H9 (cell line): ENCODE results near the gene ARSI. TPM values are rescaled to one million over a fixed set of nuclear protein-coding genes. Genes with fewer than 3 reads are reported as not detected.

Experiments
- DNase-seq: peaks from one replicate; pipeline ENCODE4 v3.0.0-alpha.2; 2017
- H2AFZ ChIP-seq: one replicate; pipeline ENCODE4 v1.6.1; 2013; ENCODE audit warnings: mild to moderate bottlenecking, low read length, control low read depth, moderate library complexity
- H2AK5ac ChIP-seq: 2 replicates; pipeline ENCODE4 v1.6.1; 2013; ENCODE audit warnings: low read length, control low read depth, mixed read lengths; ENCODE audit not compliant: insufficient read length
- H2BK120ac ChIP-seq: one replicate; pipeline ENCODE4 v1.6.1; 2013; ENCODE audit warnings: low read depth, mild to moderate bottlenecking, low read length, control low read depth, inconsistent platforms; ENCODE audit not compliant: poor library complexity, severe bottlenecking
- H2BK12ac ChIP-seq: 2 replicates; pipeline ENCODE4 v1.6.1; 2013; ENCODE audit warnings: low read length, control low read depth, mixed read lengths, low read depth; ENCODE audit not compliant: insufficient read length
- H2BK15ac ChIP-seq: 2 replicates; pipeline ENCODE4 v1.6.1; 2013; ENCODE audit warnings: low read depth, low read length, control low read depth
- H2BK20ac ChIP-seq: one replicate; pipeline ENCODE4 v1.6.1; 2013; ENCODE audit warnings: low read depth, mild to moderate bottlenecking, low read length, control low read depth, inconsistent platforms; ENCODE audit not compliant: poor library complexity, severe bottlenecking
- H2BK5ac ChIP-seq: 2 replicates; pipeline ENCODE4 v1.6.1; 2013; ENCODE audit warnings: low read length, control low read depth, mixed read lengths; ENCODE audit not compliant: insufficient read length
- H3K14ac ChIP-seq: 2 replicates; pipeline ENCODE4 v1.6.1; 2013; ENCODE audit warnings: low read length, control low read depth; ENCODE audit not compliant: insufficient read depth
- H3K18ac ChIP-seq: 2 replicates; pipeline ENCODE4 v1.6.1; 2013; ENCODE audit warnings: low read depth, mild to moderate bottlenecking, mixed read lengths, low read length, control low read depth; ENCODE audit not compliant: insufficient read length
- H3K23ac ChIP-seq: 2 replicates; pipeline ENCODE4 v1.6.1; 2013; ENCODE audit warnings: low read length, control low read depth, mixed read lengths, low read depth; ENCODE audit not compliant: insufficient read length
- H3K23me2 ChIP-seq: 2 replicates; pipeline ENCODE4 v1.6.1; 2013; ENCODE audit warnings: low read depth, mild to moderate bottlenecking, mixed read lengths, low read length, control low read depth; ENCODE audit not compliant: insufficient read length, poor library complexity, severe bottlenecking
- H3K27ac ChIP-seq: 2 replicates; pipeline ENCODE4 v1.5.1; 2013; ENCODE audit warnings: low read length, control low read depth, mixed read lengths, low read depth; ENCODE audit not compliant: insufficient read length
- H3K27me3 ChIP-seq: 2 replicates; pipeline ENCODE4 v1.6.1; 2013; ENCODE audit warnings: low read length, control low read depth, inconsistent platforms; ENCODE audit not compliant: insufficient read depth
- H3K4ac ChIP-seq: 2 replicates; pipeline ENCODE4 v1.6.1; 2013; ENCODE audit warnings: low read depth, mild to moderate bottlenecking, control low read depth, inconsistent platforms, low read length, moderate library complexity
- H3K4me1 ChIP-seq: 2 replicates; pipeline ENCODE4 v1.6.1; 2013; ENCODE audit warnings: low read length, control low read depth, inconsistent platforms; ENCODE audit not compliant: insufficient read depth
- H3K4me2 ChIP-seq: 2 replicates; pipeline ENCODE4 v1.6.1; 2013; ENCODE audit warnings: low read length, control low read depth, mixed read lengths; ENCODE audit not compliant: insufficient read length, insufficient read depth
- H3K56ac ChIP-seq: 2 replicates; pipeline ENCODE4 v1.6.1; 2013; ENCODE audit warnings: low read depth, mild to moderate bottlenecking, mixed read lengths, low read length, control low read depth; ENCODE audit not compliant: insufficient read length
- H3K79me1 ChIP-seq: 2 replicates; pipeline ENCODE4 v1.6.1; 2013; ENCODE audit warnings: low read depth, mild to moderate bottlenecking, moderate library complexity, low read length, control low read depth, inconsistent platforms; ENCODE audit not compliant: insufficient read depth, poor library complexity, severe bottlenecking
- H3K79me2 ChIP-seq: 2 replicates; pipeline ENCODE4 v1.6.1; 2013; ENCODE audit warnings: low read length, control low read depth, inconsistent platforms; ENCODE audit not compliant: insufficient read depth
- H3K9ac ChIP-seq: 2 replicates; pipeline ENCODE4 v1.6.1; 2013; ENCODE audit warnings: low read length, control low read depth, mixed read lengths; ENCODE audit not compliant: insufficient read length; ENCODE audit errors: extremely low read depth
- H3K9me3 ChIP-seq: one replicate; pipeline ENCODE4 v1.6.1; 2013; ENCODE audit warnings: low read depth, low read length, inconsistent platforms; ENCODE audit not compliant: control insufficient read depth
- H3T11ph ChIP-seq: one replicate; pipeline ENCODE4 v1.6.1; 2013; ENCODE audit warnings: mild to moderate bottlenecking, low read length, control low read depth, inconsistent platforms
- H4K20me1 ChIP-seq: one replicate; pipeline ENCODE4 v1.6.1; 2013; ENCODE audit not compliant: control insufficient read depth, insufficient read length, insufficient read depth
- H4K5ac ChIP-seq: 2 replicates; pipeline ENCODE4 v1.6.1; 2013; ENCODE audit warnings: low read depth, mild to moderate bottlenecking, mixed read lengths, low read length, control low read depth; ENCODE audit not compliant: insufficient read length
- H4K8ac ChIP-seq: replicated peaks from 2 replicates; pipeline ENCODE4 v1.6.1; 2013; ENCODE audit warnings: low read length, control low read depth, mixed read lengths, low read depth; ENCODE audit not compliant: insufficient read length
- H4K91ac ChIP-seq: 2 replicates; pipeline ENCODE4 v1.6.1; 2013; ENCODE audit warnings: low read depth, mild to moderate bottlenecking, moderate library complexity, mixed read lengths, low read length, control low read depth; ENCODE audit not compliant: insufficient read length
- H3K27ac Mint-ChIP-seq, 3 experiments: 2 replicates in 2 of 3; 3 replicates in 1 of 3; pipeline ENCODE4 v1.8.0; 2020 to 2021; ENCODE audit warnings: mixed read lengths in 3 of 3, mild to moderate bottlenecking in 1 of 3, moderate library complexity in 1 of 3
- H3K27me3 Mint-ChIP-seq: 2 replicates; pipeline ENCODE4 v1.8.0; 2021; ENCODE audit warnings: low read depth, mild to moderate bottlenecking, moderate library complexity, mixed read lengths
- H3K36me3 Mint-ChIP-seq, 3 experiments: 2 replicates in 2 of 3; 3 replicates in 1 of 3; pipeline ENCODE4 v1.8.0; 2020 to 2021; ENCODE audit warnings: low read depth in 3 of 3, mixed read lengths in 3 of 3; ENCODE audit not compliant: insufficient read depth in 1 of 3
- H3K4me1 Mint-ChIP-seq, 2 experiments: 2 replicates each; pipeline ENCODE4 v1.8.0; 2020; ENCODE audit warnings: mixed read lengths in 2 of 2
- H3K4me3 Mint-ChIP-seq, 2 experiments: 2 replicates in 1 of 2; 3 replicates in 1 of 2; pipeline ENCODE4 v1.8.0; 2020 to 2021; ENCODE audit warnings: mild to moderate bottlenecking in 2 of 2, mixed read lengths in 2 of 2, moderate library complexity in 1 of 2
- H3K9me3 Mint-ChIP-seq, 2 experiments: 2 replicates in 1 of 2; 3 replicates in 1 of 2; pipeline ENCODE4 v1.8.0; 2020; ENCODE audit warnings: mild to moderate bottlenecking in 2 of 2, mixed read lengths in 2 of 2, moderate library complexity in 1 of 2
- WGBS: extraction: QIAGEN DNeasy Blood & Tissue Kit; methylation state at CpG from one replicate; pipeline ENCODE4 v1.1.7; 2013; ENCODE audit warnings: missing lambda C conversion rate, low lambda C conversion rate, mixed read lengths; ENCODE audit not compliant: insufficient read length; ENCODE audit errors: extremely low coverage; 5-methylcytosine and 5-hydroxymethylcytosine counted together
- total RNA-seq: library from RNA; stranded (reverse); gene quantifications from 2 replicates; pipeline ENCODE4 v1.2.1, GENCODE V29; 2021
- TF ChIP-seq, protein P1 (sequence below): fragments of 200-600 bp; sonication (generic); conservative IDR thresholded peaks from 3 replicates; pipeline ENCODE4 v1.8.0; 2021; ENCODE audit warnings: antibody characterized with exemption, mild to moderate bottlenecking

ARSI gene
- total RNA-seq, 1 experiment from 2014 or later: 1.7 TPM

DNA sequence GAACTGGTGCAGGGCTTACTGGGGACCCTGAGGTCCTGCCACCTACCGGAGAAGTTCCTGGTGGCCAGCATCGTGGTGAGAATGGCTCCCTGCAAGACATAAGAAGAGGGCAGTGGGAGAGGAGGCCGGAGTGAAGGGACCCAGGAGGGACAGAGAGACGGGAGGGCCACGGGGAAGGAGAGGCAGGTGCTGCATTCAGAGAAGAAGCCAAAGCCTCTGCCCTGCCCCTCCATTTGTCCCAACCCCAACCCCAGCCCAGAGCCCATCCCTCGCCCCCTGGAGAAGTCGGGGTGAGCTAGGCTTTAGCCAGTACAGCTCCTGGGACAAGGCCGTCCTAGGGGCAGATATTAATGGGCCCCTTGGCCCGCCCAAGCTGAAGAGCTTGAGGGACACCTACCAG, 55.0 kb downstream of the ARSI start:
- Histone ChIP-seq H3K27ac (no peak overlapping the region), H3K18ac (no peak overlapping the region), H3K9ac (no peak overlapping the region), H2BK20ac (no peak overlapping the region), H2AFZ (no peak overlapping the region), H3T11ph (no peak overlapping the region), H3K4me2 (no peak overlapping the region), H2BK12ac (no peak overlapping the region), H4K91ac (no peak overlapping the region), H2BK120ac (no peak overlapping the region), H3K56ac (no peak overlapping the region), H3K27me3 (no peaks in the 10 kb centered on the region), H3K4me1 (no peaks in the 10 kb centered on the region), H3K23me2 (no peaks in the 10 kb centered on the region), H3K4ac (no peak overlapping the region), H3K14ac (no peak overlapping the region), H4K20me1 (no peaks in the 10 kb centered on the region), H3K9me3 (no peaks in the 10 kb centered on the region), H4K5ac (no peak overlapping the region), H2BK5ac (no peak overlapping the region), H3K79me1 (no peaks in the 10 kb centered on the region), H4K8ac (no peak overlapping the region), H2BK15ac (no peak overlapping the region), H2AK5ac (no peak overlapping the region), H3K79me2 (no peaks in the 10 kb centered on the region), H3K23ac (no peak overlapping the region)
- Mint-ChIP-seq H3K4me3 (no peak overlapping the region), H3K36me3 (no peaks in the 10 kb centered on the region; a peak in 1 of 7 replicates), H3K9me3 (no peaks in the 10 kb centered on the region), H3K27me3 (peaks cover 6% of the 10 kb centered on the region; the same call in 1 of the 2 replicates), H3K4me1 (peaks cover 0 to 10% of the 10 kb centered on the region in 2 experiments; a peak in 2 of 4 replicates), H3K27ac (no peak overlapping the region)
- DNase-seq: no peak
- no CpG with 5 or more reads among the region's 9 CpGs for WGBS
- TF ChIP-seq, protein P1, sequence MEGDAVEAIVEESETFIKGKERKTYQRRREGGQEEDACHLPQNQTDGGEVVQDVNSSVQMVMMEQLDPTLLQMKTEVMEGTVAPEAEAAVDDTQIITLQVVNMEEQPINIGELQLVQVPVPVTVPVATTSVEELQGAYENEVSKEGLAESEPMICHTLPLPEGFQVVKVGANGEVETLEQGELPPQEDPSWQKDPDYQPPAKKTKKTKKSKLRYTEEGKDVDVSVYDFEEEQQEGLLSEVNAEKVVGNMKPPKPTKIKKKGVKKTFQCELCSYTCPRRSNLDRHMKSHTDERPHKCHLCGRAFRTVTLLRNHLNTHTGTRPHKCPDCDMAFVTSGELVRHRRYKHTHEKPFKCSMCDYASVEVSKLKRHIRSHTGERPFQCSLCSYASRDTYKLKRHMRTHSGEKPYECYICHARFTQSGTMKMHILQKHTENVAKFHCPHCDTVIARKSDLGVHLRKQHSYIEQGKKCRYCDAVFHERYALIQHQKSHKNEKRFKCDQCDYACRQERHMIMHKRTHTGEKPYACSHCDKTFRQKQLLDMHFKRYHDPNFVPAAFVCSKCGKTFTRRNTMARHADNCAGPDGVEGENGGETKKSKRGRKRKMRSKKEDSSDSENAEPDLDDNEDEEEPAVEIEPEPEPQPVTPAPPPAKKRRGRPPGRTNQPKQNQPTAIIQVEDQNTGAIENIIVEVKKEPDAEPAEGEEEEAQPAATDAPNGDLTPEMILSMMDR: no peak
